ENCODE data around the gene RPS6KA5.

DNA sequence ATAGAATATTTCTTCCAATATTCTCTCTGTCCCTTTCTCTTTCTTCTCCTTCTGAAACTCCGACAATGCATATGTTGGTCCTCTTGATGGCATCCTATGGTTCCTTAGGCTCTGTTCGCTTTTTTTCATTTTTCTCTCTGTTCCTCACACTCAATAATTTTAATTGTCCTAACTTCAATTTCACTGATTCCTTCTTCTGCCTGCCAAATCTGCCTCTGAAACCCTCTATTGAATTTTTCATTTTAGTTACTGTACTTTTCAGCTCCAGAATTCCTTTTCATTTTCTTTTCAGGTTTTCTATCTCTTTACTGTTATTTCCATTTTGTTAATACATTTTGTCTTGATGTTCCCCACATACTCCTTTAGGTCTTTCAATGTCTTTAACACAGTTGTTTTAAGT is 177.2 kb downstream of the RPS6KA5 start:
- TF ChIP-seq ZNF274 (IDR thresholded peaks at IDR 0.05; ENCODE audit: low read depth, low read length), result no peak
- TF ChIP-seq, protein P1, sequence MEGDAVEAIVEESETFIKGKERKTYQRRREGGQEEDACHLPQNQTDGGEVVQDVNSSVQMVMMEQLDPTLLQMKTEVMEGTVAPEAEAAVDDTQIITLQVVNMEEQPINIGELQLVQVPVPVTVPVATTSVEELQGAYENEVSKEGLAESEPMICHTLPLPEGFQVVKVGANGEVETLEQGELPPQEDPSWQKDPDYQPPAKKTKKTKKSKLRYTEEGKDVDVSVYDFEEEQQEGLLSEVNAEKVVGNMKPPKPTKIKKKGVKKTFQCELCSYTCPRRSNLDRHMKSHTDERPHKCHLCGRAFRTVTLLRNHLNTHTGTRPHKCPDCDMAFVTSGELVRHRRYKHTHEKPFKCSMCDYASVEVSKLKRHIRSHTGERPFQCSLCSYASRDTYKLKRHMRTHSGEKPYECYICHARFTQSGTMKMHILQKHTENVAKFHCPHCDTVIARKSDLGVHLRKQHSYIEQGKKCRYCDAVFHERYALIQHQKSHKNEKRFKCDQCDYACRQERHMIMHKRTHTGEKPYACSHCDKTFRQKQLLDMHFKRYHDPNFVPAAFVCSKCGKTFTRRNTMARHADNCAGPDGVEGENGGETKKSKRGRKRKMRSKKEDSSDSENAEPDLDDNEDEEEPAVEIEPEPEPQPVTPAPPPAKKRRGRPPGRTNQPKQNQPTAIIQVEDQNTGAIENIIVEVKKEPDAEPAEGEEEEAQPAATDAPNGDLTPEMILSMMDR (IDR thresholded peaks at IDR 0.05 in 2 of 3, conservative IDR thresholded peaks at IDR 0.05 in 1 of 3; ENCODE audit: borderline replicate concordance in 1 of 3, insufficient read depth in 1 of 3, low read depth in 2 of 3, low read length in 2 of 3), result no peak
- no peak for TF ChIP-seq RAD21 (IDR thresholded peaks at IDR 0.05; ENCODE audit: low read depth)
- no peak for TF ChIP-seq ATF3 (IDR thresholded peaks at IDR 0.05)
- TF ChIP-seq YY1 (IDR thresholded peaks at IDR 0.05; ENCODE audit: extremely low read depth, insufficient replicate concordance, low read depth, low read length), result no peak
- no peak for TF ChIP-seq EZH2 (IDR thresholded peaks at IDR 0.05)
- TF ChIP-seq SRF (IDR thresholded peaks at IDR 0.05; ENCODE audit: low read depth), result no peak
- no peak for TF ChIP-seq POLR2A (IDR thresholded peaks at IDR 0.05; ENCODE audit: borderline replicate concordance, extremely low read depth, insufficient read depth, insufficient read length)
- TF ChIP-seq SP1 (IDR thresholded peaks at IDR 0.05; ENCODE audit: low read depth), result no peak
- TF ChIP-seq TCF7L2 (IDR thresholded peaks at IDR 0.05; ENCODE audit: borderline replicate concordance, extremely low read depth, insufficient read depth, insufficient read length), result no peak
- TF ChIP-seq JUND (IDR thresholded peaks at IDR 0.05), result no peak
- TF ChIP-seq ELF1 (IDR thresholded peaks at IDR 0.05; ENCODE audit: borderline replicate concordance, low read depth), result no peak
- no peak for TF ChIP-seq MAX (IDR thresholded peaks at IDR 0.05)

Data from HCT116 (cell line).